Gastrocnemius medialis (tissue), 4 donors: ENCODE measurements around the gene GALNTL6.

Source experiments
- CTCF ChIP-seq, 5 experiments: fragments of 450-650 bp in 3 of 5; fragments of 200-600 bp in 2 of 5; sonication (generic) in 2 of 5; IDR thresholded peaks in 4 of 5; conservative IDR thresholded peaks in 1 of 5; 1 replicate in 4 of 5; 2 replicates in 1 of 5; pipeline ENCODE4 v1.5.1; 2016 to 2019; ENCODE audit warnings: antibody characterized with exemption in 5 of 5, mild to moderate bottlenecking in 3 of 5, moderate library complexity in 3 of 5
- POLR2A ChIP-seq, 2 donors: fragments of 450-650 bp; IDR thresholded peaks; one replicate each; pipeline ENCODE4 v1.6.1; 2017; ENCODE audit warnings: antibody characterized with exemption in 2 of 2, mild to moderate bottlenecking in 2 of 2, moderate library complexity in 2 of 2

DNA sequence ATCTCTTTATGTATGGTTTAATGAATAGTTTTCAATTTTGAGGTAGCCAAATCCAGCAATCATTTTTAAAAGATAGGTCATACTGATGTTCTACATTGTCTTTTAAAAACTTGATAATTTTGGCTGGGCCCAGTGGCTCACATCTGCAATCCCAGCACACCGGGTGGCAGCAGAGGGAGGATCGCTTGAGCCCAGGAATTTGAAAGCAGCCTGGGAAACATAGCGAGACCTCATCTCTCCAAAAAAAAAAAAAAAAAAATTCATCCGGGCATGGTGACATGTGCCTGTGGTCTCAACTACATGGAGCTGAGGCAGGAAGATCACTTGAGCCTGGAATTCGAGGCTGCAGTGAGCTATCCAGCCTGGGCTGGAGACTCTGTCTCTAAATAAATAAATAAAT, 419.8 kb downstream of the GALNTL6 start:
- TF ChIP-seq CTCF (IDR thresholded peaks at IDR 0.05 in 4 of 5, conservative IDR thresholded peaks at IDR 0.05 in 1 of 5), result no peak
- TF ChIP-seq POLR2A (IDR thresholded peaks at IDR 0.05), result no peak
